Measurements from ENCODE around the gene LRRC8D.

GRCh38 chr1:89807503-89807902, 13.3 kb upstream of the LRRC8D start:
- TF ChIP-seq EGR1 (IDR thresholded peaks at IDR 0.05; ENCODE audit: low read depth in 2 of 2) = no peak
- TF ChIP-seq, protein P1, sequence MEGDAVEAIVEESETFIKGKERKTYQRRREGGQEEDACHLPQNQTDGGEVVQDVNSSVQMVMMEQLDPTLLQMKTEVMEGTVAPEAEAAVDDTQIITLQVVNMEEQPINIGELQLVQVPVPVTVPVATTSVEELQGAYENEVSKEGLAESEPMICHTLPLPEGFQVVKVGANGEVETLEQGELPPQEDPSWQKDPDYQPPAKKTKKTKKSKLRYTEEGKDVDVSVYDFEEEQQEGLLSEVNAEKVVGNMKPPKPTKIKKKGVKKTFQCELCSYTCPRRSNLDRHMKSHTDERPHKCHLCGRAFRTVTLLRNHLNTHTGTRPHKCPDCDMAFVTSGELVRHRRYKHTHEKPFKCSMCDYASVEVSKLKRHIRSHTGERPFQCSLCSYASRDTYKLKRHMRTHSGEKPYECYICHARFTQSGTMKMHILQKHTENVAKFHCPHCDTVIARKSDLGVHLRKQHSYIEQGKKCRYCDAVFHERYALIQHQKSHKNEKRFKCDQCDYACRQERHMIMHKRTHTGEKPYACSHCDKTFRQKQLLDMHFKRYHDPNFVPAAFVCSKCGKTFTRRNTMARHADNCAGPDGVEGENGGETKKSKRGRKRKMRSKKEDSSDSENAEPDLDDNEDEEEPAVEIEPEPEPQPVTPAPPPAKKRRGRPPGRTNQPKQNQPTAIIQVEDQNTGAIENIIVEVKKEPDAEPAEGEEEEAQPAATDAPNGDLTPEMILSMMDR (IDR thresholded peaks at IDR 0.05; ENCODE audit: low read depth, low read length, missing input control) = no peak
- TF ChIP-seq JUND (IDR thresholded peaks at IDR 0.05) = no peak
- no peak for TF ChIP-seq YY1 (IDR thresholded peaks at IDR 0.05)
- no peak for TF ChIP-seq RAD21 (IDR thresholded peaks at IDR 0.05)
- TF ChIP-seq HNF4G (IDR thresholded peaks at IDR 0.05) = no peak
- no peak for TF ChIP-seq ATF3 (IDR thresholded peaks at IDR 0.05)

All from liver (tissue), 3 donors.